Astrocyte (in vitro differentiated cells and primary cell): Measurements from ENCODE around the gene KCNJ5. TPM values are rescaled to one million over a fixed set of nuclear protein-coding genes. Genes with fewer than 3 reads are reported as not detected.

Source experiments
- DNase-seq: peaks from one replicate; pipeline ENCODE4 v3.0.0-alpha.2; 2010; ENCODE audit warnings: low read depth
- FAIRE-seq: peaks from 2 replicates; lab custom pipeline; 2011; peaks lifted over from hg19 to GRCh38; lab: Jason Lieb, UNC
- H2AFZ ChIP-seq: 2 replicates; pipeline ENCODE4 v1.6.0; 2012; ENCODE audit warnings: low read depth, low read length, inconsistent platforms
- H3K27ac ChIP-seq: 2 replicates; pipeline ENCODE4 v1.5.1; 2011; ENCODE audit warnings: low read depth, low read length, inconsistent platforms
- H3K27me3 ChIP-seq: 2 replicates; pipeline ENCODE4 v1.6.0; 2011; ENCODE audit warnings: low read length, inconsistent platforms; ENCODE audit not compliant: insufficient read depth
- H3K36me3 ChIP-seq: 2 replicates; pipeline ENCODE4 v1.5.1; 2011; ENCODE audit warnings: low read length, inconsistent platforms; ENCODE audit not compliant: insufficient read depth
- H3K4me1 ChIP-seq: 2 replicates; pipeline ENCODE4 v1.5.1; 2011; ENCODE audit warnings: low read length, inconsistent platforms; ENCODE audit not compliant: insufficient read depth
- H3K4me2 ChIP-seq: 2 replicates; pipeline ENCODE4 v1.6.0; 2012; ENCODE audit warnings: low read length, inconsistent platforms
- H3K4me3 ChIP-seq: 2 replicates; pipeline ENCODE4 v1.5.1; 2011; ENCODE audit warnings: low read depth, mild to moderate bottlenecking, low read length, inconsistent platforms; ENCODE audit not compliant: insufficient read depth
- H3K79me2 ChIP-seq: 2 replicates; pipeline ENCODE4 v1.6.0; 2012; ENCODE audit warnings: mild to moderate bottlenecking, low read length, inconsistent platforms; ENCODE audit not compliant: insufficient read depth
- H3K9ac ChIP-seq: 2 replicates; pipeline ENCODE4 v1.6.0; 2012; ENCODE audit warnings: mild to moderate bottlenecking, low read length, inconsistent platforms
- H3K9me3 ChIP-seq: 2 replicates; pipeline ENCODE4 v1.5.1; 2012; ENCODE audit warnings: low read depth, mild to moderate bottlenecking, low read length, inconsistent platforms; ENCODE audit not compliant: insufficient read depth
- H4K20me1 ChIP-seq: 2 replicates; pipeline ENCODE4 v1.6.0; 2012; ENCODE audit warnings: low read length, inconsistent platforms; ENCODE audit not compliant: insufficient read depth
- H3K27ac Mint-ChIP-seq: one replicate; pipeline ENCODE4 v1.8.0; 2021; ENCODE audit warnings: mild to moderate bottlenecking, mixed read lengths; ENCODE audit not compliant: unreplicated experiment
- H3K27me3 Mint-ChIP-seq: one replicate; pipeline ENCODE4 v1.8.0; 2021; ENCODE audit warnings: low read depth, mixed read lengths; ENCODE audit not compliant: unreplicated experiment
- H3K36me3 Mint-ChIP-seq: one replicate; pipeline ENCODE4 v1.8.0; 2021; ENCODE audit warnings: low read depth, mixed read lengths; ENCODE audit not compliant: unreplicated experiment
- H3K4me1 Mint-ChIP-seq: one replicate; pipeline ENCODE4 v1.8.0; 2021; ENCODE audit warnings: low read depth, mixed read lengths; ENCODE audit not compliant: unreplicated experiment
- H3K4me3 Mint-ChIP-seq: one replicate; pipeline ENCODE4 v1.8.0; 2021; ENCODE audit warnings: mild to moderate bottlenecking, moderate library complexity, mixed read lengths; ENCODE audit not compliant: unreplicated experiment
- H3K9me3 Mint-ChIP-seq: one replicate; pipeline ENCODE4 v1.8.0; 2021; ENCODE audit warnings: mild to moderate bottlenecking, mixed read lengths; ENCODE audit not compliant: unreplicated experiment
- CTCF ChIP-seq: IDR thresholded peaks from 2 replicates; pipeline ENCODE4 v1.5.1; 2011; ENCODE audit warnings: low read depth, mild to moderate bottlenecking, inconsistent platforms, low read length, moderate library complexity; ENCODE audit not compliant: insufficient read depth
- EZH2 ChIP-seq: IDR thresholded peaks from 2 replicates; pipeline ENCODE4 v1.6.1; 2012; ENCODE audit warnings: mild to moderate bottlenecking, low read length, inconsistent platforms; ENCODE audit not compliant: insufficient read depth
- total RNA-seq: library from RNA; stranded (reverse); gene quantifications from 2 replicates; pipeline ENCODE4 v1.2.1, GENCODE V29; 2021

KCNJ5 gene
- total RNA-seq, 1 donor from 2014 or later: 1.4 TPM

GRCh38 chr11:128907585-128907984 is 16.4 kb downstream of the KCNJ5 start:
- TF ChIP-seq CTCF (no peak), EZH2 (no peak)
- DNase-seq (no peak), FAIRE-seq (no peak)
- Histone ChIP-seq H3K9ac (no peak overlapping the region), H3K4me2 (no peak overlapping the region), H3K36me3 (no peaks in the 10 kb centered on the region), H3K79me2 (no peaks in the 10 kb centered on the region), H3K27ac (no peak overlapping the region), H3K4me3 (no peak overlapping the region), H3K4me1 (peaks cover 32% of the 10 kb centered on the region), H2AFZ (no peak overlapping the region), H3K27me3 (no peaks in the 10 kb centered on the region), H3K9me3 (no peaks in the 10 kb centered on the region), H4K20me1 (no peaks in the 10 kb centered on the region)
- Mint-ChIP-seq H3K27ac (no peak overlapping the region), H3K36me3 (peaks cover 2% of the 10 kb centered on the region), H3K9me3 (peaks cover 3% of the 10 kb centered on the region), H3K4me1 (peaks cover 46% of the 10 kb centered on the region), H3K27me3 (no peaks in the 10 kb centered on the region), H3K4me3 (no peak overlapping the region)

- no peak for TF ChIP-seq CTCF
- TF ChIP-seq EZH2: no peak
- no peaks in the 10 kb centered on the region for H3K9me3 ChIP-seq
- peak overlapping the region; percentile 78 for H3K4me2 ChIP-seq
- H4K20me1 ChIP-seq: no peaks in the 10 kb centered on the region
- no peak overlapping the region for H2AFZ ChIP-seq
- H3K9me3 Mint-ChIP-seq: peaks cover 3% of the 10 kb centered on the region
- H3K4me3 Mint-ChIP-seq: no peak overlapping the region
- peaks cover 6% of the 10 kb centered on the region for H3K27me3 Mint-ChIP-seq
- H3K36me3 Mint-ChIP-seq: peaks cover 2% of the 10 kb centered on the region
- H3K4me1 Mint-ChIP-seq: peaks cover 36% of the 10 kb centered on the region
- FAIRE-seq (peak; percentile 50), DNase-seq (peak; percentile 70)
- peak overlapping the region; percentile 27 for H3K4me3 ChIP-seq
- H3K36me3 ChIP-seq: no peaks in the 10 kb centered on the region
- no peaks in the 10 kb centered on the region for H3K27me3 ChIP-seq
- peaks cover 22% of the 10 kb centered on the region for H3K4me1 ChIP-seq
- H3K9ac ChIP-seq: no peak overlapping the region
- H3K27ac ChIP-seq: peak overlapping the region; percentile 30
- H3K27ac Mint-ChIP-seq: peak overlapping the region; percentile 69
- no peaks in the 10 kb centered on the region for H3K79me2 ChIP-seq
These were observed 17.5 kb downstream of the KCNJ5 start for GRCh38 chr11:128908391-128909246.
